ENCODE measurements around the gene SNRNP27. TPM values are rescaled to one million over a fixed set of nuclear protein-coding genes. Genes with fewer than 3 reads are reported as not detected.

The SNRNP27 gene
- total RNA-seq, 1 experiment from 2014 or later: 76.3 TPM

DNA sequence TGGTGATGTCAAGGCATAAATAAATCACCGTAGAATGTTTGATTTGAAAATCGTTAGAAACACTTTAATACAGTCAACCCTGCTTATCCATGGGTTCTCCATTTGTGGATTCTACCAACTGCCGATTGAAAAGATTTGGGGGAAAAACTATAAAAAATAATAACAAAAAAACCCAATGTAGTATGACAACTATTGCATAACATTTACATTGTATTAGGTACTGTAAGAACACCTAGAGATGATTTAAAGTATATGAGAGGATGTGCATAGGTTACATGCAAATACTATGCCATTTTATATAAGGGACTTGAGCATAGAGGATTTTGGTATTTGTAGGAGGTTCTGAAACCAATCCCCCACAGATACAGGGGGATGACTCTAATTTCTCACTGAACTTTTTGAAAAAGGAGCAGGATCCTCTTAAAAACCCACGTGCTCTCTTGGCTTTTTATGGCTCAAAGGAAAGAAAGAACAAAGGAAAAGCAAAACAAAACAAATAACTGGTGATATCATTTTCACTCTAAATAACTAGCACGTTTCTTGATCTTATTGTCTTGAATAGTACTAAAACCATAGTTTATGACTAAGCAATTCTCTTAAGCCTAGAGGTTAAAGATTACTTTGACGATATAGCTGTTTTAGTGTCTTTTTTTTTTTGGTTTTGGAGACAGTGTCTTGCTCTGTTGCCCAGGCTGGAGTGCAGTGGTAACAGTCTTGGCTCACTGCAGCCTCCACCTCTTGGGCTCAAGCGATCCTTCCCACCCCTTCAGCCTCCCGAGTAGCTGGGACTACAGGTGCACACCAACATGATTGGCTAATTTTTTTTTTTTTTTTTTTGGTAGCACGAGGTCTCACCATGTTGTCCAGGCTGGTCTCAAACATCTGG lies 47.3 kb upstream of the SNRNP27 start:
- intact Hi-C loops (cut with micrococcal nuclease; ENCODE audit: unreplicated experiment): no loop called here
- Histone ChIP-seq H3K4me1 (ENCODE audit: insufficient read depth, low read length, poor library complexity, severe bottlenecking) (no peaks in the 10 kb centered on the region), H3K4me3 (ENCODE audit: low read depth, low read length, poor library complexity, severe bottlenecking) (no peak overlapping the region), H3K36me3 (ENCODE audit: insufficient read depth, low read length, poor library complexity, severe bottlenecking) (peaks cover 18% of the 10 kb centered on the region), H3K9me3 (ENCODE audit: low read depth, low read length, poor library complexity, severe bottlenecking) (no peaks in the 10 kb centered on the region), H3K27me3 (replicated peaks; ENCODE audit: insufficient read depth, low read depth, low read length, poor library complexity) (no peaks in the 10 kb centered on the region), H3K27ac (ENCODE audit: low read depth, low read length, poor library complexity, severe bottlenecking) (no peak overlapping the region)
- POLR2A ChIA-PET (ENCODE audit: low non-redundant PET): no interaction called here
- no peak for TF ChIP-seq EZH2 (IDR thresholded peaks at IDR 0.05; ENCODE audit: borderline replicate concordance, low read depth, low read length, poor library complexity, severe bottlenecking)
- TF ChIP-seq, protein P1, sequence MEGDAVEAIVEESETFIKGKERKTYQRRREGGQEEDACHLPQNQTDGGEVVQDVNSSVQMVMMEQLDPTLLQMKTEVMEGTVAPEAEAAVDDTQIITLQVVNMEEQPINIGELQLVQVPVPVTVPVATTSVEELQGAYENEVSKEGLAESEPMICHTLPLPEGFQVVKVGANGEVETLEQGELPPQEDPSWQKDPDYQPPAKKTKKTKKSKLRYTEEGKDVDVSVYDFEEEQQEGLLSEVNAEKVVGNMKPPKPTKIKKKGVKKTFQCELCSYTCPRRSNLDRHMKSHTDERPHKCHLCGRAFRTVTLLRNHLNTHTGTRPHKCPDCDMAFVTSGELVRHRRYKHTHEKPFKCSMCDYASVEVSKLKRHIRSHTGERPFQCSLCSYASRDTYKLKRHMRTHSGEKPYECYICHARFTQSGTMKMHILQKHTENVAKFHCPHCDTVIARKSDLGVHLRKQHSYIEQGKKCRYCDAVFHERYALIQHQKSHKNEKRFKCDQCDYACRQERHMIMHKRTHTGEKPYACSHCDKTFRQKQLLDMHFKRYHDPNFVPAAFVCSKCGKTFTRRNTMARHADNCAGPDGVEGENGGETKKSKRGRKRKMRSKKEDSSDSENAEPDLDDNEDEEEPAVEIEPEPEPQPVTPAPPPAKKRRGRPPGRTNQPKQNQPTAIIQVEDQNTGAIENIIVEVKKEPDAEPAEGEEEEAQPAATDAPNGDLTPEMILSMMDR (conservative IDR thresholded peaks at IDR 0.05; ENCODE audit: low read depth, low read length): no peak
- CTCF ChIA-PET: no interaction called here
- BruUV-seq (replicated peaks): no TSS peak
- no peak for DNase-seq (ENCODE audit: low spot score)

DNA sequence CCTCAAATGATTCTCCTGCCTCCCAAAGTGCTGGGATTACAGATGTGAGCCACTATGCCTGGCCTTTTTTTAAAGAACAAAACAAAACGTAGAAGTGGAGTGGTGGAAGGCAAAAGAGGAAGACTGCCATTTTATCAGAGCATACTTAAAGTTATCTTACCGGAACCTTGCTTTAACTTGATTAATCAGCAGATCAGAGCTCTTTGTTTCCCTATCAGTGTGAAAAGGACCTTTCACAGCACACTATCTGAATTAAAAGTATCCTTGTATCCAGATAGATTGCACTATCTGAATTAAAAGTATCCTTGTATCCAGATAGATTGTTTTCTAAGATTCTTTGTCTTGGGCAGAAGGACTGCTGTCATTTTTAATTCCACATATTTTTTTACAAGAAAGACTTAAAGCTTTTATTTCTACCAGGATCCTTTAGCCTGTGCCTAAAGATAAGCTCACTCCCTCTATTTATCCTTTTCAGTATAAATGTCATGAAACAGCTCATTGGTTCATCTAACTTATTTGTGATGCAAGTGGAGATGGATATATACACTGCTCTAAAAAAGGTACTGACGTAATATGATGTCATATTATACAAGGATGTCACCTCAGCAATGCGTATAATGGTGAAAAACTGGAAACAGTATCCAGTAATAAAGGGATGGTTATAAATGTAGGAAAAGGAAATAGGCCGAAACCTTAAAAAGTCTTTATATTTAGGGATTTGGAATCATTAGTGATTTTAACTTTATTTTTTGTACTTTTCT lies 46.5 kb upstream of the SNRNP27 start:
- ChIA-PET POLR2A (ENCODE audit: low non-redundant PET) (no interaction called here), CTCF (no interaction called here)
- DNase-seq (ENCODE audit: low spot score): no peak
- H3K27me3 ChIP-seq (replicated peaks; ENCODE audit: insufficient read depth, low read depth, low read length, poor library complexity): no peaks in the 10 kb centered on the region
- no peak overlapping the region for H3K4me3 ChIP-seq (ENCODE audit: low read depth, low read length, poor library complexity, severe bottlenecking)
- no TSS peak for BruUV-seq (replicated peaks)
- intact Hi-C loops (cut with micrococcal nuclease; ENCODE audit: unreplicated experiment): no loop called here
- TF ChIP-seq EZH2 (IDR thresholded peaks at IDR 0.05; ENCODE audit: borderline replicate concordance, low read depth, low read length, poor library complexity, severe bottlenecking): no peak
- TF ChIP-seq, protein P1 (conservative IDR thresholded peaks at IDR 0.05; ENCODE audit: low read depth, low read length): no peak
- no peak overlapping the region for H3K27ac ChIP-seq (ENCODE audit: low read depth, low read length, poor library complexity, severe bottlenecking)
- no peaks in the 10 kb centered on the region for H3K9me3 ChIP-seq (ENCODE audit: low read depth, low read length, poor library complexity, severe bottlenecking)
- H3K4me1 ChIP-seq (ENCODE audit: insufficient read depth, low read length, poor library complexity, severe bottlenecking): no peaks in the 10 kb centered on the region
- H3K36me3 ChIP-seq (ENCODE audit: insufficient read depth, low read length, poor library complexity, severe bottlenecking): peaks cover 18% of the 10 kb centered on the region

DNA sequence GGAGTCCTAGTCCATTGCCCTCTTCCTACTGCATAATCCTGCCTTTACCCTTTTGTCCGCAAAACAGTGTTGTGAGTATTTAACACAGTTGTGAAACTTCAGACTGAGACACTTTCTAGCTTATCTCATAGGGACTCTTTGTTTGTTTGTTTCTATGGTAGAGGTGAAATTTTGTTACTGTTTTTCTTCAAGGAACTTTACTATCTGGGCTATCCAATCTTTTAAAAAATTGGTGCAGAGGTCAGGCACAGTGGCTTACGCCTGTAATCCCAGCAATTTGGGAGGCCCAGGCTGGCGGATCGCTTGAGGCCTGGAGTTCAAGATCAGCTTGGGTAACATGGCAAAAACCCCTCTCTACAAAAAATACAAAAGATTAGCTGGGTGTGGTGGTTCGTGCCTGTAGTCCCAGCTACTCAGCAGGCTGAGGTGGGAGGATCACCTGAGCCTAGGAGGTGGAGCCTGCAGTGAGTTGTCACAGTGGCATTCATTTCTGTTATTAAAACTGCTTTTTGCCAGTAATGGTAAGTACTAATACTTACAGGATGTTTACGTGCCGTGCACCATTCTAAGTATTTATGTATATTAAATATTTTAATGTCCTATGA lies 45.5 kb upstream of the SNRNP27 start:
- intact Hi-C loops (cut with micrococcal nuclease; ENCODE audit: unreplicated experiment): no loop called here
- Histone ChIP-seq H3K36me3 (ENCODE audit: insufficient read depth, low read length, poor library complexity, severe bottlenecking) (peaks cover 21% of the 10 kb centered on the region), H3K27ac (ENCODE audit: low read depth, low read length, poor library complexity, severe bottlenecking) (no peak overlapping the region), H3K4me3 (ENCODE audit: low read depth, low read length, poor library complexity, severe bottlenecking) (no peak overlapping the region), H3K4me1 (ENCODE audit: insufficient read depth, low read length, poor library complexity, severe bottlenecking) (no peaks in the 10 kb centered on the region), H3K9me3 (ENCODE audit: low read depth, low read length, poor library complexity, severe bottlenecking) (no peaks in the 10 kb centered on the region), H3K27me3 (replicated peaks; ENCODE audit: insufficient read depth, low read depth, low read length, poor library complexity) (no peaks in the 10 kb centered on the region)
- ChIA-PET CTCF (no interaction called here), POLR2A (ENCODE audit: low non-redundant PET) (no interaction called here)
- TF ChIP-seq EZH2 (IDR thresholded peaks at IDR 0.05; ENCODE audit: borderline replicate concordance, low read depth, low read length, poor library complexity, severe bottlenecking): no peak
- TF ChIP-seq, protein P1 (conservative IDR thresholded peaks at IDR 0.05; ENCODE audit: low read depth, low read length): no peak
- DNase-seq (ENCODE audit: low spot score): no peak
- BruUV-seq (replicated peaks): no TSS peak
